ENCODE data around the gene PLAGL2.

DNA sequence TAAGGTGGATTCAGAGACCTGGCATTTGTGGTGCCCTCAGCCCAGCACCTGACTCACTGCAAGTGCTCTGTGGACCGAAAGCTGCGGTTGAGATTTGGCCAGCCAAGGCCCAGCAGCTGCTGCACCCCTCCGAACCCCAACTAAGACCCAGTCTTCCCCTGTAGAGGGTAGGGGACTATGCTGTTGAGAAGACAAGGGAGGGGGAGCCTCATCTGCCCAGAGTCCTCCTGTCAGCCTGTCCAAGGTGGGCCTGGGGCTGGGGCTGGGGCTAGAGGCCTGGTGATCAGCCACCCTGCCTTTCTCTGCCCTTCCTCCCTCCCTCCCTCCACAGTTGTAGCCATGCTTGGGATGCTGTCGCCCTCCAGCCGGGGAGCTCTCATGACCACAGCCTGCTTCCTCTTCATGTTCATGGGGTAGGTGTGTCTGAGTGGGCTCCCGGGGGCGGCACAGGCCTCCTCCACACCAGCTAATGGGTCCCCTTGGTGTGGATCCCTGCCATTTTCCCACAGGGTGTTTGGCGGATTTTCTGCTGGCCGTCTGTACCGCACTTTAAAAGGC, 57.2 kb downstream of the PLAGL2 start:
- TF ChIP-seq CTCF (conservative IDR thresholded peaks at IDR 0.05; ENCODE audit: low read length) (no peak), EZH2phosphoT487 (IDR thresholded peaks at IDR 0.05; ENCODE audit: borderline replicate concordance) (no peak)
